Neural progenitor cell (in vitro differentiated cells): ENCODE data around the gene NRN1L. TPM values are rescaled to one million over a fixed set of nuclear protein-coding genes. Genes with fewer than 3 reads are reported as not detected.

Source experiments
- DNase-seq: peaks from one replicate; pipeline ENCODE4 v3.0.0-alpha.2; 2016; ENCODE audit warnings: low spot score
- H2AFZ ChIP-seq: fragments of 200-600 bp; sonication (generic); replicated peaks from 2 replicates; pipeline ENCODE4 v1.6.1; 2016; ENCODE audit warnings: antibody characterized with exemption
- H3F3A ChIP-seq: fragments of 200-600 bp; sonication (generic); 2 replicates; pipeline ENCODE4 v1.6.1; 2016; ENCODE audit warnings: antibody characterized with exemption, low read depth
- H3K27ac ChIP-seq: fragments of 200-600 bp; sonication (generic); 2 replicates; pipeline ENCODE4 v1.5.1; 2016; ENCODE audit warnings: mild to moderate bottlenecking
- H3K27me3 ChIP-seq: fragments of 200-600 bp; sonication (generic); 2 replicates; pipeline ENCODE4 v1.6.1; 2016; ENCODE audit warnings: mild to moderate bottlenecking, moderate library complexity
- H3K36me3 ChIP-seq: fragments of 200-600 bp; sonication (generic); 2 replicates; pipeline ENCODE4 v1.5.1; 2016
- H3K4me1 ChIP-seq: fragments of 200-600 bp; sonication (generic); 2 replicates; pipeline ENCODE4 v1.6.1; 2016; ENCODE audit warnings: mixed run types
- H3K4me2 ChIP-seq: fragments of 200-600 bp; sonication (generic); 2 replicates; pipeline ENCODE4 v1.6.1; 2016
- H3K4me3 ChIP-seq: fragments of 200-600 bp; sonication (generic); 2 replicates; pipeline ENCODE4 v1.5.1; 2016
- H3K79me2 ChIP-seq: fragments of 200-600 bp; sonication (generic); 2 replicates; pipeline ENCODE4 v1.6.1; 2016; ENCODE audit warnings: low read depth
- H3K9ac ChIP-seq: fragments of 200-600 bp; sonication (generic); 2 replicates; pipeline ENCODE4 v1.6.1; 2016
- H3K9me3 ChIP-seq: fragments of 200-600 bp; sonication (generic); 2 replicates; pipeline ENCODE4 v1.5.1; 2016; ENCODE audit warnings: low read depth
- H4K20me1 ChIP-seq: fragments of 200-600 bp; sonication (generic); 2 replicates; pipeline ENCODE4 v1.6.1; 2016; ENCODE audit warnings: low read depth
- H3K27ac Mint-ChIP-seq: 3 replicates; pipeline ENCODE4 v1.8.0; 2021; ENCODE audit warnings: mixed read lengths
- H3K27me3 Mint-ChIP-seq: 2 replicates; pipeline ENCODE4 v1.8.0; 2022; ENCODE audit warnings: low read depth, mild to moderate bottlenecking, inconsistent platforms, moderate library complexity, mixed read lengths; ENCODE audit not compliant: insufficient read depth
- H3K36me3 Mint-ChIP-seq: 3 replicates; pipeline ENCODE4 v1.8.0; 2021; ENCODE audit warnings: mixed read lengths
- H3K4me1 Mint-ChIP-seq: 3 replicates; pipeline ENCODE4 v1.8.0; 2021; ENCODE audit warnings: mixed read lengths
- H3K4me3 Mint-ChIP-seq: 3 replicates; pipeline ENCODE4 v1.8.0; 2021; ENCODE audit warnings: mild to moderate bottlenecking, moderate library complexity, mixed read lengths
- H3K9me3 Mint-ChIP-seq: 3 replicates; pipeline ENCODE4 v1.8.0; 2020; ENCODE audit warnings: mixed read lengths
- CTCF ChIP-seq: fragments of 200-600 bp; sonication (generic); IDR thresholded peaks from 2 replicates; pipeline ENCODE4 v1.5.1; 2017; ENCODE audit warnings: antibody characterized with exemption, mild to moderate bottlenecking
- EZH2 ChIP-seq: fragments of 200-600 bp; sonication (generic); IDR thresholded peaks from 2 replicates; pipeline ENCODE4 v1.6.1; 2017; ENCODE audit warnings: antibody characterized with exemption, mild to moderate bottlenecking, moderate library complexity
- EZH2phosphoT487 ChIP-seq: fragments of 200-600 bp; sonication (generic); IDR thresholded peaks from 2 replicates; pipeline ENCODE4 v1.6.1; 2017; ENCODE audit warnings: antibody characterized with exemption
- total RNA-seq: library from RNA; depleted of rRNA; stranded (reverse); fragments of >200 nt; gene quantifications from 2 replicates; pipeline ENCODE4 v1.2.3, GENCODE V29; 2015; ENCODE audit warnings: low replicate concordance

The NRN1L gene
- total RNA-seq, 1 donor from 2014 or later, result 0.54 TPM

GRCh38 chr16:67897231-67897630, 12.5 kb downstream of the NRN1L start:
- H3F3A ChIP-seq, result peaks cover 7% of the 10 kb centered on the region
- Mint-ChIP-seq H3K4me1 (peaks cover 19% of the 10 kb centered on the region), H3K27me3 (peaks cover 2% of the 10 kb centered on the region), H3K9me3 (no peaks in the 10 kb centered on the region), H3K4me3 (no peak overlapping the region), H3K36me3 (peaks cover 3% of the 10 kb centered on the region), H3K27ac (no peak overlapping the region)
- H3K79me2 ChIP-seq, result peaks cover 71% of the 10 kb centered on the region
- no peak overlapping the region for H3K4me2 ChIP-seq
- H3K27ac ChIP-seq, result no peak overlapping the region
- TF ChIP-seq CTCF, result no peak
- TF ChIP-seq EZH2phosphoT487, result no peak
- no peak for TF ChIP-seq EZH2
- peaks cover 49% of the 10 kb centered on the region for H4K20me1 ChIP-seq
- H3K9me3 ChIP-seq, result no peaks in the 10 kb centered on the region
- no peak for DNase-seq
- H3K4me1 ChIP-seq, result peaks cover 7% of the 10 kb centered on the region
- H3K27me3 ChIP-seq, result no peaks in the 10 kb centered on the region
- no peaks in the 10 kb centered on the region for H3K36me3 ChIP-seq
- no peak overlapping the region for H2AFZ ChIP-seq
- no peak overlapping the region for H3K9ac ChIP-seq
- no peak overlapping the region for H3K4me3 ChIP-seq

GRCh38 chr16:67901734-67902133, 17.0 kb downstream of the NRN1L start:
- Mint-ChIP-seq H3K4me3 (no peak overlapping the region), H3K27ac (no peak overlapping the region), H3K4me1 (no peaks in the 10 kb centered on the region), H3K9me3 (no peaks in the 10 kb centered on the region), H3K36me3 (peaks cover 6% of the 10 kb centered on the region), H3K27me3 (peaks cover 2% of the 10 kb centered on the region)
- Histone ChIP-seq H3K4me3 (no peak overlapping the region), H4K20me1 (peaks cover 49% of the 10 kb centered on the region), H2AFZ (no peak overlapping the region), H3K27me3 (no peaks in the 10 kb centered on the region), H3F3A (no peaks in the 10 kb centered on the region), H3K79me2 (peaks cover 35% of the 10 kb centered on the region), H3K9ac (no peak overlapping the region), H3K4me2 (no peak overlapping the region), H3K36me3 (no peaks in the 10 kb centered on the region), H3K4me1 (no peaks in the 10 kb centered on the region), H3K9me3 (no peaks in the 10 kb centered on the region), H3K27ac (no peak overlapping the region)
- no peak for DNase-seq
- TF ChIP-seq EZH2 (no peak), EZH2phosphoT487 (no peak), CTCF (no peak)

GRCh38 chr16:67902831-67903230, 18.1 kb downstream of the NRN1L start:
- Histone ChIP-seq H3K27ac (no peak overlapping the region), H3K4me3 (no peak overlapping the region), H2AFZ (no peak overlapping the region), H3K9me3 (no peaks in the 10 kb centered on the region), H4K20me1 (peaks cover 45% of the 10 kb centered on the region), H3K9ac (no peak overlapping the region), H3F3A (no peaks in the 10 kb centered on the region), H3K36me3 (no peaks in the 10 kb centered on the region), H3K4me1 (no peaks in the 10 kb centered on the region), H3K79me2 (peaks cover 24% of the 10 kb centered on the region), H3K4me2 (no peak overlapping the region), H3K27me3 (no peaks in the 10 kb centered on the region)
- no peak overlapping the region for H3K4me3 Mint-ChIP-seq
- H3K9me3 Mint-ChIP-seq, result no peaks in the 10 kb centered on the region
- H3K27ac Mint-ChIP-seq, result no peak overlapping the region
- H3K27me3 Mint-ChIP-seq, result peaks cover 2% of the 10 kb centered on the region
- H3K36me3 Mint-ChIP-seq, result peaks cover 3% of the 10 kb centered on the region
- DNase-seq, result no peak
- no peak for TF ChIP-seq EZH2phosphoT487
- TF ChIP-seq EZH2, result no peak
- no peak for TF ChIP-seq CTCF
- no peaks in the 10 kb centered on the region for H3K4me1 Mint-ChIP-seq
